Subcutaneous abdominal adipose tissue (tissue), 5 donors: Measurements from ENCODE around the gene BCAM.
A peak's percentile ranks its signal among the peaks of the same experiment; 100 is the strongest.

ENCODE experiments used
- H3K27ac ChIP-seq: one replicate; pipeline ENCODE4 v1.7.0; 2013; ENCODE audit warnings: low read depth, mild to moderate bottlenecking, inconsistent platforms, low read length, moderate library complexity
- H3K27me3 ChIP-seq, 5 donors: one replicate each; pipeline ENCODE4 v1.7.0; 2013; ENCODE audit warnings: low read length in 5 of 5, inconsistent platforms in 1 of 5; ENCODE audit not compliant: control insufficient read depth in 5 of 5, insufficient read depth in 4 of 5
- H3K36me3 ChIP-seq, 5 donors: one replicate each; pipeline ENCODE4 v1.7.0; 2013; ENCODE audit warnings: low read length in 5 of 5; ENCODE audit not compliant: control insufficient read depth in 5 of 5, insufficient read depth in 5 of 5
- H3K4me1 ChIP-seq, 5 donors: one replicate each; pipeline ENCODE4 v1.7.0; 2013; ENCODE audit warnings: low read length in 5 of 5, mild to moderate bottlenecking in 3 of 5, moderate library complexity in 1 of 5; ENCODE audit not compliant: control insufficient read depth in 5 of 5, insufficient read depth in 5 of 5
- H3K4me3 ChIP-seq, 5 donors: one replicate each; pipeline ENCODE4 v1.7.0; 2013; ENCODE audit warnings: low read length in 5 of 5, low read depth in 1 of 5
- H3K9ac ChIP-seq, 5 donors: one replicate each; pipeline ENCODE4 v1.7.0; 2013; ENCODE audit warnings: low read length in 5 of 5, mild to moderate bottlenecking in 4 of 5, moderate library complexity in 3 of 5
- H3K9me3 ChIP-seq, 5 donors: one replicate each; pipeline ENCODE4 v1.7.0; 2013; ENCODE audit warnings: low read length in 5 of 5; ENCODE audit not compliant: control insufficient read depth in 5 of 5
- donor health status: healthy.
- donor health status: healthy.
- donor health status: healthy.
- donor health status: healthy.
- donor health status: healthy.

Gene BCAM

GRCh38 chr19:44807162-44807561, 1.7 kb upstream of the BCAM start:
- peaks cover 0 to 6% (median 0%) of the 10 kb centered on the region in 5 donors for H3K9me3 ChIP-seq
- H3K27me3 ChIP-seq: no peaks in the 10 kb centered on the region
- H3K4me1 ChIP-seq: peaks cover 3 to 32% (median 26%) of the 10 kb centered on the region in 5 donors
- H3K4me3 ChIP-seq: no peak overlapping the region
- H3K27ac ChIP-seq: no peak overlapping the region
- peaks cover 0 to 4% (median 2%) of the 10 kb centered on the region in 5 donors for H3K36me3 ChIP-seq
- H3K9ac ChIP-seq: no peak overlapping the region

GRCh38 chr19:44807652-44808462, 1.0 kb upstream of the BCAM start:
- Histone ChIP-seq H3K9me3 (peaks cover 0 to 6% (median 0%) of the 10 kb centered on the region in 5 donors), H3K27ac (peak overlapping the region; percentile 30), H3K9ac (peak overlapping the region in 2 of 5 donors; percentile 46 to 69), H3K27me3 (no peaks in the 10 kb centered on the region), H3K4me3 (peak overlapping the region in 4 of 5 donors; percentile 45 to 67 (median 62)), H3K36me3 (peaks cover 0 to 6% (median 2%) of the 10 kb centered on the region in 5 donors), H3K4me1 (peaks cover 3 to 32% (median 26%) of the 10 kb centered on the region in 5 donors)

GRCh38 chr19:44809577-44810233, 802 bp downstream of the BCAM start:
- H3K9me3 ChIP-seq: no peaks in the 10 kb centered on the region
- H3K4me3 ChIP-seq: peak overlapping the region; percentile 73 to 83 (median 76)
- no peaks in the 10 kb centered on the region for H3K27me3 ChIP-seq
- peak overlapping the region; percentile 30 for H3K27ac ChIP-seq
- peak overlapping the region; percentile 56 to 86 (median 81) for H3K9ac ChIP-seq
- peaks cover 0 to 22% (median 16%) of the 10 kb centered on the region in 5 donors for H3K36me3 ChIP-seq
- H3K4me1 ChIP-seq: peaks cover 1 to 28% (median 26%) of the 10 kb centered on the region in 5 donors

- H3K27ac ChIP-seq: no peak overlapping the region
- peak overlapping the region in 3 of 5 donors; percentile 36 to 77 (median 37) for H3K4me3 ChIP-seq
- peak overlapping the region in 1 of 5 donors; percentile 64 for H3K9ac ChIP-seq
- H3K4me1 ChIP-seq: peaks cover 1 to 28% (median 26%) of the 10 kb centered on the region in 5 donors
- no peaks in the 10 kb centered on the region for H3K9me3 ChIP-seq
- H3K27me3 ChIP-seq: no peaks in the 10 kb centered on the region
- peaks cover 0 to 29% (median 24%) of the 10 kb centered on the region in 5 donors for H3K36me3 ChIP-seq
Measured at GRCh38 chr19:44810234-44811121, 1.6 kb downstream of the BCAM start.

GRCh38 chr19:44811122-44811419, 2.2 kb downstream of the BCAM start:
- no peak overlapping the region for H3K4me3 ChIP-seq
- no peak overlapping the region for H3K27ac ChIP-seq

GRCh38 chr19:44812142-44812718, 3.3 kb downstream of the BCAM start:
- H3K9me3 ChIP-seq: no peaks in the 10 kb centered on the region
- no peaks in the 10 kb centered on the region for H3K27me3 ChIP-seq
- H3K27ac ChIP-seq: no peak overlapping the region
- peaks cover 0 to 32% (median 25%) of the 10 kb centered on the region in 5 donors for H3K36me3 ChIP-seq
- H3K4me1 ChIP-seq: peaks cover 1 to 28% (median 26%) of the 10 kb centered on the region in 5 donors
- H3K4me3 ChIP-seq: no peak overlapping the region
- H3K9ac ChIP-seq: no peak overlapping the region

More at GRCh38 chr19:44811122-44811419, 2.2 kb downstream of the BCAM start:
- Histone ChIP-seq H3K36me3 (peaks cover 0 to 32% (median 25%) of the 10 kb centered on the region in 5 donors), H3K4me1 (peaks cover 1 to 28% (median 26%) of the 10 kb centered on the region in 5 donors), H3K9me3 (no peaks in the 10 kb centered on the region), H3K27me3 (no peaks in the 10 kb centered on the region), H3K9ac (no peak overlapping the region)

GRCh38 chr19:44813070-44813840, 4.4 kb downstream of the BCAM start:
- H3K4me1 ChIP-seq: peaks cover 0 to 22% (median 21%) of the 10 kb centered on the region in 5 donors
- H3K36me3 ChIP-seq: peaks cover 0 to 32% (median 25%) of the 10 kb centered on the region in 5 donors
- no peaks in the 10 kb centered on the region for H3K27me3 ChIP-seq
- no peak overlapping the region for H3K27ac ChIP-seq
- H3K4me3 ChIP-seq: no peak overlapping the region
- H3K9me3 ChIP-seq: no peaks in the 10 kb centered on the region
- no peak overlapping the region for H3K9ac ChIP-seq

- H3K36me3 ChIP-seq: peaks cover 0 to 33% (median 25%) of the 10 kb centered on the region in 5 donors
- no peaks in the 10 kb centered on the region for H3K27me3 ChIP-seq
- H3K9me3 ChIP-seq: no peaks in the 10 kb centered on the region
- H3K9ac ChIP-seq: no peak overlapping the region
- H3K27ac ChIP-seq: no peak overlapping the region
- peaks cover 0 to 17% (median 16%) of the 10 kb centered on the region in 5 donors for H3K4me1 ChIP-seq
- no peak overlapping the region for H3K4me3 ChIP-seq
Measured at GRCh38 chr19:44813841-44814470, 5.1 kb downstream of the BCAM start.
